DLD1 (cell line): ENCODE measurements around the gene ZNF662.

Experiments
- in situ Hi-C: cut with HindIII; loops from 2 replicates; pipeline ENCODE4 v1.10.0; 2017; ENCODE audit warnings: low sequenced_read_pairs

The ZNF662 gene

DNA sequence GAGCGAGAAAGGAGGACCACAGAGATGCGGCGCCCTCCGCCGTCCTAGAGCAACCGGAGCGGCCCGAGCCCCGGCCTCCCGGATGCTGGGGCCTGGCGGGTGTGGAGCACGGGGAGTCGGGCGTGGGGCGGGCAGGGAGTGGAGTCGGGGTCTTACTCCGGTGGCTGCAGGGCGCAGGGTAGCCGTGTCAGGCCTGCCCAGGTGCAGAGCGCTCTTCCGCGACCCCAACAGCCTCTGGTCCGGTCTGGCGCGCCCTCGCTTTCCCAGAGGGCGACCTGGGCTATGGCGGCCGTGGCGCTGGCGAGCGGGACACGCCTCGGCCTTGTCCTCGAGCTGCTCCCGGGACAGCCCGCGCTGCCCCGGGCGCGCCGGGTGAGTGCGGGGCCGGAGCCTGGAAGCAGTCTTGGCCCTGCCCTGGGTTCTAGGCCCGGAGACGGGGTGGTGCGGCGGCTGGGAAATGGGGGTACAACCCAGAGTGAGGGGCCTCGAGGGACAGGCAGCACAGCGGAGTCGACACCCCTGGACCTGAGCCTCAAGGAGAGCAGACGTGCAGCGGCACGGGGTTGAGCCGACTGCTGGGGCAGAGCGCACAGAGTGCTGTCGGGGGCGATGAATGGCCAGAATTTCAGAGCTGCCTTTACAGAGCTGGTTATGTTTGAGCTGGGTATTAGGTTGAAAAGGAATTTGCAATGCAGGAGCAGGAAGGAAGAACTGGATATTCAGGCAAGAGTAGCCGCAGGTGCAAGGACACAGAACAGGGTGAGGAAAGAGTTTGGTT lies at the start of gene ZNF662:
Gene ZNF662, plus strand, starts transcription at position 73 of the 778 bp plus-strand sequence. CDS start 1,973 bp downstream, outside the sequence.
- in situ Hi-C loops: no loop called here

DNA sequence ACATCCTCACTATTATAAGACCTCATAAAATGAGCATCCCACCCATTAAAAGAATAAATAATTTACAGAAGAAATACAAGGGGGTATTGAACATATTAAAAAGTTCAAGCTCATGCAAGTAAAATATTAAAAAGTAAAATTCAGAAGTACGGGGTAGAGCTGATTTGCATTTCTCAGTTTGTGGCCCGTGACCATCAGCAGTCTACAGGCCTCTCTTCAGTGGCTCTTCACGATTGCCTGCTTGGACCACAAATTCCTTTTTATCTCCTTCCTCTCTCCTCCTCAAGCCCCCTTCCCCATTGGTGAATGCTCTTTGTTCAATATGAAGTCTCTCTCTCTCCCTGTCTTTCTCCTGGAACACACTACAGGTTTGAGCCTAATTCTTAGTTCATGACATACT lies 49.4 kb upstream of the ZNF662 start:
- in situ Hi-C loops: no loop called here

DNA sequence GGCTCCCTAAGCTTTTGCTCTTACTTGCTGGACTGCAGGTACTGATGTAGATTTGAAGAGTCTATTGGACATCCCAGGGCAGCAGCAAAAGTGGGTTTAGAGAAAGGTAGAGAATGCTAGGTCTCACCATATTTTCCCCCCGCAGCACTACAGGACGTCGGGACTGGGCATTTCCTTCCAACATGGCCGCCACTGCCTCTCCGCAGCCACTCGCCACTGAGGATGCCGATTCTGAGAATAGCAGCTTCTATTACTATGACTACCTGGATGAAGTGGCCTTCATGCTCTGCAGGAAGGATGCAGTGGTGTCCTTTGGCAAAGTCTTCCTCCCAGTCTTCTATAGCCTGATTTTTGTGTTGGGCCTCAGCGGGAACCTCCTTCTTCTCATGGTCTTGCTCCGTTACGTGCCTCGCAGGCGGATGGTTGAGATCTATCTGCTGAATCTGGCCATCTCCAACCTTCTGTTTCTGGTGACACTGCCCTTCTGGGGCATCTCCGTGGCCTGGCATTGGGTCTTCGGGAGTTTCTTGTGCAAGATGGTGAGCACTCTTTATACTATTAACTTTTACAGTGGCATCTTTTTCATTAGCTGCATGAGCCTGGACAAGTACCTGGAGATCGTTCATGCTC lies 41.5 kb upstream of the ZNF662 start:
- in situ Hi-C loops: no loop called here

DNA sequence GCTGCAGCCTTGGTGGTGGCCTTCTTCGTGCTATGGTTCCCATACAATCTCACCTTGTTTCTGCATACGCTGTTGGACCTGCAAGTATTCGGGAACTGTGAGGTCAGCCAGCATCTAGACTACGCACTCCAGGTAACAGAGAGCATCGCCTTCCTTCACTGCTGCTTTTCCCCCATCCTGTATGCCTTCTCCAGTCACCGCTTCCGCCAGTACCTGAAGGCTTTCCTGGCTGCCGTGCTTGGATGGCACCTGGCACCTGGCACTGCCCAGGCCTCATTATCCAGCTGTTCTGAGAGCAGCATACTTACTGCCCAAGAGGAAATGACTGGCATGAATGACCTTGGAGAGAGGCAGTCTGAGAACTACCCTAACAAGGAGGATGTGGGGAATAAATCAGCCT lies 40.7 kb upstream of the ZNF662 start:
- in situ Hi-C loops: no loop called here

DNA sequence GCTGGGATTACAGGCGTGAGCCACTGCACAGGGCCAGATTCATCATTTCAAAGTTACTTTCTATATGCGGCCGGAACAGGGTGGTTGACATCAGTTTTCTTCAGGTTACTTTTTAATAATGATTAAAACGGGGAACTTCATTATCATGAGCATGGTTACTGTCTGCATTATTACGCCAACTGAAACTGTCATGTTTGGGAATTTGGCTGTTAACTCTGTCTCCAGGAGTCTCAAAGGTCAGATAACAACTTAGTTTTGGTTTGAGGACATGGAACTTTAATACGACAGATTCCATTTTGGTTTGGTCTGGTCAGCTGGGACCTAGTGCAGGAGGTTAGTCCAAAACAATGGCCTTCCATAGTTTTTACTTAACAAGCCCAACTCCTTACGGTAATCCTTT lies 38.8 kb upstream of the ZNF662 start:
- in situ Hi-C loops: no loop called here

DNA sequence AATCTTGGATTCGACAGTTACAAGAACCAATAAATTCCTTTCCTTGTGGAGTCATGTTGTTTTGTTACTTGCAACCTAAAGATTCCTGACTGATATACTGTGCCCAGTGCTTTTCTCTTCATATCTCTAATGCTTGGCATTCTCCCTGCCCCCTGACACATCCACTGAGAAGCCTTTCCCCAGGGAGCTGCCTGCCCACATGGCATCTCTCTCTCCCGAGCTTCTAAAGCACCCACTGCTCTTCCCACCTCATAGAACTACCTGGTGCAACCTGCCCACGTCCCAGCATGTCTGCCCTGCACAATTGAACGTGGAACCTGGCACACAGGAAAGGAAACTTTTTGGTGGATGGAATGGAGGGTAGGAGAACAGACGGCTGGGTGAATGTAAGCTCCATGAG lies 37.1 kb upstream of the ZNF662 start:
- in situ Hi-C loops: no loop called here

DNA sequence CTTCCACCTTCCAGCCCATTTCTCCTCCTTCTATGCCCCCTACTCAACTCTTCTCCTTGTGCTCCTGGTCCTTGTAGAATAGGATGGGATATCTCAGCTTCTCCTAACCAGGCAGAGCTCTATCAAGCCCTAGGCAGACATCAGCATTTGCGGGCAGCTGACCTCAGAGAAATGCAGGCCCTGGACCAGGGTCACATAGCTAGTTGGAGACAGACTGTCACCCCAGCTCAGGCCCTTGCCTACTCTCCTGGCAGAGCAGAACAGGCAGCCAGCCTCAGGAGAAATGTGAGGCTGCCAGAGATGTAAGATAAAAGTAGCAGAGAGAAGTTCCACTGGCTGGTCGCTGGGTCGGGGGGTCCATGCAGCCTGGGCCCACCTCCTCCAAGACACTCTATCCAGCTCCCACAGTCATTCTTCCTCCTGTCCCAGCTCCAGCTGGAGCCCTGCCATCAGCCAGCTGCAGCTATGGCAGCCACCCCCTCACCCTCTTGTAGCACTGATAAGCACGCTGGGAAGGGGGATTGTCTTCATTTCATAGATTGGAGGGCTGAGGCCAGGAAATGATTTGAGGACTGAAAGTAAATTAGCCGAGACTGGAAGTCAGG lies 34.2 kb upstream of the ZNF662 start:
- in situ Hi-C loops: no loop called here

GRCh38 chr3:42872718-42873117 lies 33.2 kb upstream of the ZNF662 start:
- in situ Hi-C loops: no loop called here

DNA sequence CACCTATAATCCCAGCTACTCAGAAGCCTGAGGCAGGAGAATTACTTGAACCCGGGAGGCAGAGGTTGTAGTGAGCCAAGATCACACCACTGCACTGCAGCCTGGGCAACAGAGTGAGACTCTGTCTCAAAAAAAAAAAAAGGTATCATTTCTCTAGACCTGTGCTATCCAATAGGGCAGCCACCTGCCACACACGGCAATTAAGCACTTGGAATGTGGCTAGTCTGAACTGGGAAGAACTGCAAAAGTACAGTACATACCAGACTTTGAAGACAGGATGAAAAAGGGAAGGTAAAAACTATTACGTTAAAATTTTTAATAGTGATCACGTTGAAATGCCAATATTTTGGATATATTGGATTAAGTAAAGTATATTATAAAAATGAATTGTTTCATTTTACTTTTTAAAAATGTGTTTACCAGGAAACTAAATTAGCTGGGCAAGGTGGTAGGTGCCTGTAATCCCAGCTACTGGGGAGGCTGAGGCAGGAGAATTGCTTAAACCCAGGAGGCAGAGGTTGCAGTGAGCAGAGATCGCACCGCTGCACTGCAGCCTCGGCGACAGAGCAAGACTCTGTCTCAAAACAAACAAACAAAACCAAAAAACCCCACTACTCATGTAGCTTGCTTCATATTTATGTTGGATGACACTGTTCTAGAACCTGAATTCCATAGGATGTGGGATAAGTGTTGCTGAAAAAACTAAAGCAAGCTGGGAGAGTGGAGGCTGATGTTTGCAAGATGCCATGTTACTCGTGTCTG lies 32.5 kb upstream of the ZNF662 start:
- in situ Hi-C loops: no loop called here

DNA sequence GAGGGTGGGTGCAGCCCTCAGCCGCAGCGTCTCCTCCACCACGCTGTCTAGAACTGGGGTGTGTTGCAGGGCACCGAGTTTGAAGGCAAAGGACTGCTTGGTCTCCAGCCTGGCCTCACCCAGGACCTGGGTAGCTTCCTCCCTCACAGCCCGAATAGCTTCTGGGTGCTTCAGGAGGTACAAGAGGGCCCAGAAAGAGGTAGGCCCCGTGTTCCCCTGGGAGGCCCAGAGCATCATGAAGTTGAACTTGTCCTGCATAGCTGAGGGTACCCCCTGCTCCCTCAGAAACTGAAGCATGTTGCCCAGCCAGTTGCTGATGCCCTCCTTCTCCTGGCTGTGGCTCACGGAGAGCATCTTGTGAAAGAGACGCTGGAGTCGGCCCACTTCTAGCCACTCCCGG lies 31.2 kb upstream of the ZNF662 start:
- in situ Hi-C loops: loop anchor here (25.0 kb wide), 1 partner anchor 112 kb away; the partner anchor contains the start of gene CCDC13

- in situ Hi-C loops: loop anchor here (25.0 kb wide), 1 partner anchor 113 kb away; the partner anchor contains the start of gene CCDC13
Observed at GRCh38 chr3:42875325-42876151, 30.4 kb upstream of the ZNF662 start, which contains the start of gene CYP8B1. TSS of gene CYP8B1 (minus strand) at chr3:42875879. CDS start at chr3:42875816, 63 bp downstream.

DNA sequence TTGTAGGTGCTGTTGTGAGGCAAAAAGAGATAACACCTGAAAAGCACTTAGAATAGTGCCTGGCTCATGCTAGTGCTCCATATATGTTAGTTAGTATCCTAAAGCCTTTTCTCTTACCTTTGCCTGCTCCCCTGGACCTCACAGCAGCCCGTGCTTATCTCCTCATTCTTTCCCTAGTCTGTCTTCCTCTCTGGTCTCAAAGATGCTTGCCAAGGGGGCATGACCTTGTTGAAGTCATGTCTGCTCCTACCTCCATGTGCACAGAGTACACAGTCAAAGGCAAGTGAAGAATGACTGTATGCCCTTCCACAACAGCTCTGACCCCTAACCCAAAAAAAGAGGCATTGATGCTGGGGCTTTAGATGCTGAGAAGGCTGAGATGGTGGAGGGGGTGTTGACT lies 29.5 kb upstream of the ZNF662 start:
- in situ Hi-C loops: loop anchor here (25.0 kb wide), 1 partner anchor 114 kb away; the partner anchor contains the start of gene CCDC13

GRCh38 chr3:42876940-42877720 lies 28.8 kb upstream of the ZNF662 start:
- in situ Hi-C loops: loop anchor here (25.0 kb wide), 1 partner anchor 115 kb away; the partner anchor contains the start of gene CCDC13

GRCh38 chr3:42877881-42878280 lies 28.1 kb upstream of the ZNF662 start:
- in situ Hi-C loops: loop anchor here (25.0 kb wide), 1 partner anchor 116 kb away; the partner anchor contains the start of gene CCDC13

DNA sequence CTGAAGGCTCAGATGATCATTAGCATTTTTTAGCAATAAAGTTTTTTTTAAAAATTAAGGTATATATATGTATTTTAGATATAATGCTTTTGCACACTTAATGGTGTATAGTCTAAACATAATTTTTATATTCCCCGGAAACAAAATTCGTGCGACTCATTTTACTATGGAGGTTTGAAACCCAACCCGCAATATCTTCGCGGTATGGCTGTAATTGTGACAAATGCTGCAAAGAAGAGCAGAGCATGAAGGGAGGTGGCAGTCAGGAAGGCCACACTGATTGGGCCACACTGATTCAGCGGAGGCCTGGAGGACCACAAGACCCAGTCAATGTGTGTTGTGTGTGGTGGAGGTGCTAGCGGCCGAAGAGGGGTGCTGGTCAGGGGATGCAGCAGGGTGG lies 25.8 kb upstream of the ZNF662 start:
- in situ Hi-C loops: loop anchor here (25.0 kb wide), 1 partner anchor 118 kb away; the partner anchor contains the start of gene CCDC13

DNA sequence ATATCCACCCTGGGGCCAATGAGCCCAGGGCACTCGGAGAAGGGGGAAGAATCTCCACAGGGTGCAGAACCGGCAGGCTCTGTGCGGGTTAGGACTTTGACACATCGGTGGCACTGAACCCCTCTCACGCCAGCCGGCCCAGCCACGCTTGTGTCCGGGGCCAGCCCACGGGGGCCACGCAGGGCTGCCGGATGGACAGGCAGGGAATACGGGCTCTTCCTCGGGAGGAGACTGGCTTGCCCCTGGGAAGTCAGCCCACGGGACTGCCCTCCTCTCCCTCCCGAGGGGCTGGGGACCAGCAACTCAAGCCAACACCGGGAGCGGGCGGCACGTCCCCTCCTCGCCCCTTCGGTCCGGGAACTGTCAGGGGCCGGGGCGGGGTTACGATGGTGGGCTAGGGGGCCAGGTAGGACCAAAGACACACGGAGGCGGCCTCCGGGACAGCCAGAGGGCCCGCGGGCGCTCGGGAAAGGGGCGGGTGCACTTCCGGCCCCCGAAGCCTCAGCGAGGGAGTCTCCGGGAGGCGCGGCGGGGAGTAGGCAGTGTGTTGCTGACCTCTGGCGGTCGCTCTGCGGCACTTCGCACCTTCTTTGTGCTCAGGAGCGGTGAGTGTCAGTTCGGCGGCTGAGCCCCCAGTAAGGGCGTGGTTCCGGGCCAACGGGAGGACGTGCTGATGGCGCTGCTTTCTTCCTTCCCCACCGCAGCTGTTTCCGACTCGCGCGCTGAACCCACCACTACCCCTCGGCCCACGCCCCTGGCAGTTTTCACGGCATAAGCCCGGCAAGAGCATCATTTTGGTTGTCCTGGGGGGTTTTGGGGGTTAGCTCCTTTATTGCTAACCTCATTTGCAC lies 25.1 kb upstream of the ZNF662 start:
- in situ Hi-C loops: loop anchor here (25.0 kb wide), 1 partner anchor 119 kb away; the partner anchor contains the start of gene CCDC13

DNA sequence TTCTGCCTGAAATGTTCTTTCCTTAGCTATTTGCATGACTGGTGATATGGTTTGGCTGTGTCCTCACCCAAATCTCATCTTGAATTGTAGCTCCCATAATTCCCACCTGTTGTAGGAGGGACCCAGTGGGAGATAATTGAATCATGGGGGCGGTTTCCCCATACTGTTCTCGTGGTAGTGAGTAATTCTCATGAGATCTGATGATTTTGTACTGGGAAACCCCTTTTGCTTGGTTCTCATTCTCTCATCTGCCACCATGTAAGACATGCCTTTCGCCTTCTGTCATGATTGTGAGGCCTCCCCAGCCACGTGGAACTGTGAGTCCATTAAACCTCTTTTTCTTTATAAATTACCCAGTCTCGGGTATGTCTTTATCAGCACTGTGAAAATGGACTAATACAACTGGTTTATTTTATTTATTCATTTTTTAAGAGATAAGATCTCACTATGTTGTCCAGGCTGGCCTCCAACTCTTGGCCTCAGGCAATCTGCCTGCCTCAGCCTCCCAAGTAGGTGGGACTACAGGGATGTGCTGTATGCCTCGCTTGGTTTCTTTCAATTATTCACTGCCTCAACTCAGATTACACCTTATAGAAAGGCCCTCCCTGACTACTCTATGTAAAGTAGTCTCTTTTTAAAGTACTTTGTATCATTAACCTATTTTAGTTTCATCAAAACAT lies 22.6 kb upstream of the ZNF662 start:
- in situ Hi-C loops: loop anchor here (25.0 kb wide), 1 partner anchor 121 kb away; the partner anchor contains the start of gene CCDC13
